Activated T-cell treated with anti-CD3 and anti-CD28 coated beads, Interleukin-2, amount 50 U/mL, for 24 hours (primary cell): ENCODE data around the gene ESRP2.

Experiments
- DNase-seq: peaks from one replicate; pipeline ENCODE4 v3.0.0-alpha.2; 2020
- H3K27ac Mint-ChIP-seq: 2 replicates; pipeline ENCODE4 v1.8.0; 2020; ENCODE audit warnings: mild to moderate bottlenecking, mixed read lengths
- H3K27me3 Mint-ChIP-seq: 2 replicates; pipeline ENCODE4 v1.8.0; 2020; ENCODE audit warnings: mixed read lengths
- H3K36me3 Mint-ChIP-seq: 2 replicates; pipeline ENCODE4 v1.8.0; 2020; ENCODE audit warnings: low read depth, mixed read lengths
- H3K4me1 Mint-ChIP-seq: 2 replicates; pipeline ENCODE4 v1.8.0; 2020; ENCODE audit warnings: low read depth, mixed read lengths
- H3K4me3 Mint-ChIP-seq: 2 replicates; pipeline ENCODE4 v1.8.0; 2020; ENCODE audit warnings: mild to moderate bottlenecking, moderate library complexity, mixed read lengths
- H3K9me3 Mint-ChIP-seq: 2 replicates; pipeline ENCODE4 v1.8.0; 2020; ENCODE audit warnings: mixed read lengths

Gene ESRP2

GRCh38 chr16:68235887-68236136 lies at the start of gene ESRP2:
Gene ESRP2, minus strand, starts transcription at chr16:68236127. Its CDS starts 82 bp downstream, at chr16:68236045.
- DNase-seq: no peak
- H3K27ac Mint-ChIP-seq: peak within 1 kb of the TSS; percentile 92
- H3K4me3 Mint-ChIP-seq: peak within 1 kb of the TSS; percentile 81
- H3K4me1 Mint-ChIP-seq: peaks cover 42% of the 10 kb centered on the region
- H3K36me3 Mint-ChIP-seq: peaks cover 11% of the 10 kb centered on the region
- no peaks in the 10 kb centered on the region for H3K27me3 Mint-ChIP-seq
- H3K9me3 Mint-ChIP-seq: no peaks in the 10 kb centered on the region

GRCh38 chr16:68285683-68286082 lies 49.8 kb upstream of the ESRP2 start:
- Mint-ChIP-seq H3K36me3 (peaks cover 92% of the 10 kb centered on the region), H3K4me3 (peak overlapping the region; percentile 56), H3K9me3 (no peaks in the 10 kb centered on the region), H3K27me3 (no peaks in the 10 kb centered on the region), H3K4me1 (peaks cover 97% of the 10 kb centered on the region), H3K27ac (peak overlapping the region; percentile 92)
- DNase-seq: no peak

GRCh38 chr16:68284847-68285246 lies 48.9 kb upstream of the ESRP2 start:
- Mint-ChIP-seq H3K27ac (peak overlapping the region; percentile 92), H3K9me3 (no peaks in the 10 kb centered on the region), H3K27me3 (no peaks in the 10 kb centered on the region), H3K4me3 (peak overlapping the region; percentile 24), H3K4me1 (peaks cover 94% of the 10 kb centered on the region), H3K36me3 (peaks cover 89% of the 10 kb centered on the region)
- no peak for DNase-seq

- Mint-ChIP-seq H3K27ac (peak overlapping the region; percentile 92), H3K27me3 (no peaks in the 10 kb centered on the region), H3K36me3 (peaks cover 89% of the 10 kb centered on the region), H3K4me1 (peaks cover 93% of the 10 kb centered on the region), H3K9me3 (no peaks in the 10 kb centered on the region), H3K4me3 (peak overlapping the region; percentile 24)
- DNase-seq: no peak
These were observed 48.1 kb upstream of the ESRP2 start for GRCh38 chr16:68283801-68284598.

- DNase-seq: no peak
- H3K27ac Mint-ChIP-seq: peak overlapping the region; percentile 92
- no peaks in the 10 kb centered on the region for H3K27me3 Mint-ChIP-seq
- peaks cover 88% of the 10 kb centered on the region for H3K4me1 Mint-ChIP-seq
- H3K9me3 Mint-ChIP-seq: no peaks in the 10 kb centered on the region
- H3K4me3 Mint-ChIP-seq: peak overlapping the region; percentile 24
- peaks cover 88% of the 10 kb centered on the region for H3K36me3 Mint-ChIP-seq
These were observed 47.4 kb upstream of the ESRP2 start for GRCh38 chr16:68283346-68283745.

GRCh38 chr16:68282064-68282452 lies 46.1 kb upstream of the ESRP2 start:
- no peaks in the 10 kb centered on the region for H3K27me3 Mint-ChIP-seq
- H3K9me3 Mint-ChIP-seq: no peaks in the 10 kb centered on the region
- H3K27ac Mint-ChIP-seq: peak overlapping the region; percentile 92
- H3K36me3 Mint-ChIP-seq: peaks cover 80% of the 10 kb centered on the region
- no peak overlapping the region for H3K4me3 Mint-ChIP-seq
- DNase-seq: no peak
- peaks cover 75% of the 10 kb centered on the region for H3K4me1 Mint-ChIP-seq

- Mint-ChIP-seq H3K27me3 (no peaks in the 10 kb centered on the region), H3K9me3 (no peaks in the 10 kb centered on the region), H3K4me1 (peaks cover 73% of the 10 kb centered on the region), H3K4me3 (no peak overlapping the region), H3K27ac (peak overlapping the region; percentile 92), H3K36me3 (peaks cover 81% of the 10 kb centered on the region)
- no peak for DNase-seq
These were observed 45.6 kb upstream of the ESRP2 start for GRCh38 chr16:68281368-68282063.

GRCh38 chr16:68279726-68280558 lies 44.0 kb upstream of the ESRP2 start:
- Mint-ChIP-seq H3K4me1 (peaks cover 72% of the 10 kb centered on the region), H3K27me3 (no peaks in the 10 kb centered on the region), H3K27ac (peak overlapping the region; percentile 81), H3K4me3 (no peak overlapping the region), H3K36me3 (peaks cover 84% of the 10 kb centered on the region), H3K9me3 (no peaks in the 10 kb centered on the region)
- DNase-seq: no peak

- H3K4me1 Mint-ChIP-seq: peaks cover 72% of the 10 kb centered on the region
These were observed 40.3 kb upstream of the ESRP2 start for GRCh38 chr16:68276223-68276622.

GRCh38 chr16:68275611-68276191 lies 39.8 kb upstream of the ESRP2 start:
- Mint-ChIP-seq H3K27me3 (no peaks in the 10 kb centered on the region), H3K4me1 (peaks cover 72% of the 10 kb centered on the region), H3K9me3 (no peaks in the 10 kb centered on the region), H3K27ac (peak overlapping the region; percentile 95), H3K36me3 (peaks cover 83% of the 10 kb centered on the region), H3K4me3 (peak overlapping the region; percentile 19)
- no peak for DNase-seq

More at GRCh38 chr16:68276223-68276622, 40.3 kb upstream of the ESRP2 start:
- DNase-seq: no peak
- Mint-ChIP-seq H3K27me3 (no peaks in the 10 kb centered on the region), H3K27ac (peak overlapping the region; percentile 95), H3K4me3 (no peak overlapping the region), H3K9me3 (no peaks in the 10 kb centered on the region), H3K36me3 (peaks cover 83% of the 10 kb centered on the region)

GRCh38 chr16:68274441-68274840 lies 38.5 kb upstream of the ESRP2 start:
- H3K27ac Mint-ChIP-seq: peak overlapping the region; percentile 95
- no peaks in the 10 kb centered on the region for H3K9me3 Mint-ChIP-seq
- no peak for DNase-seq
- H3K4me1 Mint-ChIP-seq: peaks cover 75% of the 10 kb centered on the region
- H3K4me3 Mint-ChIP-seq: no peak overlapping the region
- peaks cover 86% of the 10 kb centered on the region for H3K36me3 Mint-ChIP-seq
- no peaks in the 10 kb centered on the region for H3K27me3 Mint-ChIP-seq

- H3K4me3 Mint-ChIP-seq: peak overlapping the region; percentile 25
- no peaks in the 10 kb centered on the region for H3K27me3 Mint-ChIP-seq
- H3K36me3 Mint-ChIP-seq: peaks cover 86% of the 10 kb centered on the region
- H3K4me1 Mint-ChIP-seq: peaks cover 77% of the 10 kb centered on the region
- peak overlapping the region; percentile 95 for H3K27ac Mint-ChIP-seq
- no peaks in the 10 kb centered on the region for H3K9me3 Mint-ChIP-seq
- no peak for DNase-seq
These were observed 38.0 kb upstream of the ESRP2 start for GRCh38 chr16:68273896-68274295.

GRCh38 chr16:68273459-68273858 lies 37.5 kb upstream of the ESRP2 start:
- peaks cover 80% of the 10 kb centered on the region for H3K4me1 Mint-ChIP-seq
- H3K27ac Mint-ChIP-seq: peak overlapping the region; percentile 95
- peak overlapping the region; percentile 63 for H3K4me3 Mint-ChIP-seq
- DNase-seq: no peak
- H3K9me3 Mint-ChIP-seq: no peaks in the 10 kb centered on the region
- no peaks in the 10 kb centered on the region for H3K27me3 Mint-ChIP-seq
- peaks cover 90% of the 10 kb centered on the region for H3K36me3 Mint-ChIP-seq

- DNase-seq: no peak
- Mint-ChIP-seq H3K27ac (peak overlapping the region; percentile 95), H3K27me3 (no peaks in the 10 kb centered on the region), H3K9me3 (no peaks in the 10 kb centered on the region), H3K4me1 (peaks cover 88% of the 10 kb centered on the region), H3K36me3 (peaks cover 93% of the 10 kb centered on the region), H3K4me3 (peak overlapping the region; percentile 63)
These were observed 36.7 kb upstream of the ESRP2 start for GRCh38 chr16:68272507-68273209.
